Spleen (tissue), 11 donors: ENCODE results near the gene THRAP3. TPM values are rescaled to one million over a fixed set of nuclear protein-coding genes. Genes with fewer than 3 reads are reported as not detected.

ENCODE experiments used
- DNase-seq: peaks from one replicate; pipeline ENCODE4 v3.0.0-alpha.2; 2020
- H3K27ac ChIP-seq, 8 donors: fragments of 200-600 bp; sonication (generic) in 7 of 8; 1 replicate in 4 of 8; 2 replicates in 4 of 8; pipeline versions ENCODE4 v1.5.0 to v1.8.0; 2016 to 2021; ENCODE audit warnings: inconsistent platforms in 4 of 8, mild to moderate bottlenecking in 4 of 8, moderate library complexity in 1 of 8
- H3K27me3 ChIP-seq, 7 donors: fragments of 200-600 bp; sonication (generic) in 6 of 7; replicated peaks in 1 of 7; 1 replicate in 4 of 7; 2 replicates in 3 of 7; pipeline versions ENCODE4 v1.5.0 to v1.8.0; 2016 to 2021; ENCODE audit warnings: inconsistent platforms in 3 of 7, mild to moderate bottlenecking in 1 of 7
- H3K36me3 ChIP-seq, 6 donors: fragments of 200-600 bp; sonication (generic) in 5 of 6; 1 replicate in 4 of 6; 2 replicates in 2 of 6; pipeline versions ENCODE4 v1.5.0 to v1.8.0; 2016 to 2021; ENCODE audit warnings: inconsistent platforms in 2 of 6
- H3K4me1 ChIP-seq, 6 donors: fragments of 200-600 bp; sonication (generic) in 5 of 6; 1 replicate in 3 of 6; 2 replicates in 3 of 6; pipeline versions ENCODE4 v1.5.0 to v1.8.0; 2016 to 2021; ENCODE audit warnings: inconsistent platforms in 3 of 6
- H3K4me3 ChIP-seq, 8 donors: fragments of 200-600 bp; sonication (generic) in 7 of 8; 1 replicate in 4 of 8; 2 replicates in 4 of 8; pipeline versions ENCODE4 v1.5.0 to v1.8.0; 2016 to 2021; ENCODE audit warnings: inconsistent platforms in 4 of 8, mild to moderate bottlenecking in 4 of 8, moderate library complexity in 2 of 8
- H3K9me3 ChIP-seq, 8 donors: fragments of 200-600 bp; sonication (generic) in 7 of 8; 1 replicate in 4 of 8; 2 replicates in 4 of 8; pipeline versions ENCODE4 v1.5.0 to v1.8.0; 2016 to 2021; ENCODE audit warnings: inconsistent platforms in 4 of 8
- CTCF ChIP-seq, 11 experiments: fragments of 200-600 bp in 7 of 11; fragments of 450-650 bp in 4 of 11; sonication (generic) in 4 of 11; IDR thresholded peaks in 8 of 11; conservative IDR thresholded peaks in 3 of 11; 1 replicate in 7 of 11; 2 replicates in 4 of 11; pipeline versions ENCODE4 v1.4.0 to v1.8.0; 2016 to 2021; ENCODE audit warnings: antibody characterized with exemption in 11 of 11, inconsistent platforms in 4 of 11, mild to moderate bottlenecking in 1 of 11
- POLR2A ChIP-seq, 3 donors: fragments of 450-650 bp; IDR thresholded peaks; one replicate each; pipeline ENCODE4 v1.5.1; 2017; ENCODE audit warnings: antibody characterized with exemption in 3 of 3, mild to moderate bottlenecking in 1 of 3
- POLR2AphosphoS5 ChIP-seq, 3 donors: sonication (generic); formaldehyde crosslinking; IDR thresholded peaks; one replicate each; pipeline ENCODE4 v1.5.1; 2017; ENCODE audit warnings: antibody characterized with exemption in 3 of 3
- WGBS, 5 donors: extraction: QIAGEN DNeasy Blood & Tissue Kit in 3 of 5; methylation state at CpG; one replicate each; pipeline versions ENCODE4 v1.1.5 to v1.1.7; 2013 to 2018; 5-methylcytosine and 5-hydroxymethylcytosine counted together
- intact Hi-C: fragments of 100-400 bp; cut with DNase I; formaldehyde crosslinking; loops from one replicate; pipeline ENCODE4 v1.15.0; 2023; ENCODE audit warnings: low total_unique reads
- polyA plus RNA-seq, 3 donors: library from polyadenylated mRNA; stranded (reverse); fragments of 200-250 nt; gene quantifications; one replicate each; pipeline ENCODE4 v1.2.1, GENCODE V29; 2013
- total RNA-seq, 7 donors: library from RNA; depleted of rRNA in 3 of 7; stranded (reverse); fragments of >200 nt in 3 of 7; fragmentation: NEBNext Ultra II Directional in 4 of 7; extraction: Animal tissue kit (Norgen Biotek cat#: 25700) in 4 of 7; gene quantifications; one replicate each; pipeline versions ENCODE4 v1.1.0 to v1.2.1, GENCODE V29; 2016 to 2021
- donor health status: healthy with polysubstance abuse.
- donor health status: DM: no; HTN: no; CAD: no; lungs with moderate emphysema.
- donor health status: DM: no; HTN: no; CAD: no.
- donor health status: Bipolar disorder and iron deficiency.
- donor health status: healthy.
- donor health status: DM: no; HTN: no; CAD: no.
- donor health status: DM: yes; HTN: yes; CAD: no.

The THRAP3 gene
- total and polyA plus RNA-seq, 10 donors, result 21.2 to 109 (median 86.4) TPM

- TF ChIP-seq CTCF (IDR thresholded peaks at IDR 0.05 in 8 of 11, conservative IDR thresholded peaks at IDR 0.05 in 3 of 11) (no peak), POLR2AphosphoS5 (IDR thresholded peaks at IDR 0.05) (peak in 2 of 3 donors; percentile 47 to 50), POLR2A (IDR thresholded peaks at IDR 0.05) (no peak)
- DNase-seq, result peak; percentile 77
- Histone ChIP-seq H3K27me3 (no peaks in the 10 kb centered on the region), H3K27ac (peak overlapping the region in 5 of 8 donors; percentile 46 to 67 (median 56)), H3K4me3 (no peak overlapping the region), H3K36me3 (peaks cover 3 to 82% (median 53%) of the 10 kb centered on the region in 6 donors), H3K4me1 (peaks cover 29 to 78% (median 60%) of the 10 kb centered on the region in 6 donors), H3K9me3 (no peaks in the 10 kb centered on the region)
- intact Hi-C loops, result loop anchor here (10.0 kb wide), 1 partner anchor 73 kb away; no protein-coding TSS in a partner anchor
- 76 to 91% (median 85%) methylated on average over 11 to 34 of the region's 34 CpGs for WGBS, 5 donors
These were observed 117.5 kb downstream of the THRAP3 start for GRCh38 chr1:36341626-36342320.

- 56 to 81% (median 69%) methylated on average over 7 to 10 of the region's 10 CpGs for whole genome bisulfite sequencing, 5 donors
- Histone ChIP-seq H3K9me3 (no peaks in the 10 kb centered on the region), H3K4me3 (peak overlapping the region in 1 of 8 donors; percentile 5), H3K27ac (peak overlapping the region in 7 of 8 donors; percentile 46 to 67 (median 54)), H3K27me3 (no peaks in the 10 kb centered on the region), H3K4me1 (peaks cover 29 to 76% (median 59%) of the 10 kb centered on the region in 6 donors), H3K36me3 (peaks cover 3 to 90% (median 61%) of the 10 kb centered on the region in 6 donors)
- DNase-seq, result peak; percentile 89
- intact Hi-C loops, result loop anchor here (10.0 kb wide), 1 partner anchor 72 kb away; no protein-coding TSS in a partner anchor
- TF ChIP-seq CTCF (IDR thresholded peaks at IDR 0.05 in 8 of 11, conservative IDR thresholded peaks at IDR 0.05 in 3 of 11), result peak; percentile 45 to 86 (median 79)
- no peak for TF ChIP-seq POLR2A (IDR thresholded peaks at IDR 0.05)
- peak in 2 of 3 donors; percentile 41 to 55 for TF ChIP-seq POLR2AphosphoS5 (IDR thresholded peaks at IDR 0.05)
These were observed 118.4 kb downstream of the THRAP3 start for GRCh38 chr1:36342426-36343185.

GRCh38 chr1:36343651-36344394, 119.6 kb downstream of the THRAP3 start:
- peak; percentile 49 to 81 (median 67) for TF ChIP-seq POLR2AphosphoS5 (IDR thresholded peaks at IDR 0.05)
- no peak for TF ChIP-seq POLR2A (IDR thresholded peaks at IDR 0.05)
- no peak for TF ChIP-seq CTCF (IDR thresholded peaks at IDR 0.05 in 8 of 11, conservative IDR thresholded peaks at IDR 0.05 in 3 of 11)
- peak; percentile 74 for DNase-seq
- intact Hi-C loops, result loop anchor here (10.0 kb wide), 1 partner anchor 71 kb away; no protein-coding TSS in a partner anchor
- H3K27me3 ChIP-seq, result no peaks in the 10 kb centered on the region
- H3K27ac ChIP-seq, result peak overlapping the region in 6 of 8 donors; percentile 33 to 67 (median 55)
- 65 to 86% (median 77%) methylated on average over 10 to 24 of the region's 24 CpGs for WGBS, 5 donors
- H3K36me3 ChIP-seq, result peaks cover 3 to 100% (median 72%) of the 10 kb centered on the region in 6 donors
- H3K9me3 ChIP-seq, result no peaks in the 10 kb centered on the region
- peaks cover 25 to 74% (median 51%) of the 10 kb centered on the region in 6 donors for H3K4me1 ChIP-seq
- H3K4me3 ChIP-seq, result no peak overlapping the region
